Keratinocyte (primary cell): ENCODE data around the gene ALK. TPM values are rescaled to one million over a fixed set of nuclear protein-coding genes. Genes with fewer than 3 reads are reported as not detected.

Experiments
- DNase-seq: peaks from one replicate; pipeline ENCODE4 v3.0.0-alpha.2; 2011; ENCODE audit warnings: low read depth, missing footprints, low spot score
- FAIRE-seq: peaks from 2 replicates; lab custom pipeline; 2011; peaks lifted over from hg19 to GRCh38; lab: Jason Lieb, UNC
- H2AFZ ChIP-seq: 2 replicates; pipeline ENCODE4 v1.6.0; 2012; ENCODE audit warnings: low read length, control low read depth, inconsistent platforms; ENCODE audit not compliant: control insufficient read depth
- H3K27ac ChIP-seq: 2 replicates; pipeline ENCODE4 v1.5.1; 2011; ENCODE audit warnings: low read length; ENCODE audit not compliant: control insufficient read depth, insufficient read depth
- H3K27me3 ChIP-seq: 3 replicates; pipeline ENCODE4 v1.6.0; 2011; ENCODE audit warnings: low read length; ENCODE audit not compliant: control insufficient read depth, insufficient read depth; ENCODE audit errors: extremely low read depth
- H3K36me3 ChIP-seq, 2 experiments: 2 replicates in 1 of 2; 3 replicates in 1 of 2; pipeline ENCODE4 v1.5.1; 2011; ENCODE audit warnings: low read length in 2 of 2, mild to moderate bottlenecking in 1 of 2; ENCODE audit not compliant: control insufficient read depth in 2 of 2, insufficient read depth in 2 of 2; ENCODE audit errors: extremely low read depth in 1 of 2
- H3K4me1 ChIP-seq: 3 replicates; pipeline ENCODE4 v1.5.1; 2011; ENCODE audit warnings: low read length; ENCODE audit not compliant: control insufficient read depth, insufficient read depth; ENCODE audit errors: extremely low read depth
- H3K4me2 ChIP-seq: 3 replicates; pipeline ENCODE4 v1.6.0; 2011; ENCODE audit warnings: low read depth, low read length; ENCODE audit not compliant: control insufficient read depth, insufficient read depth; ENCODE audit errors: extremely low read depth
- H3K4me3 ChIP-seq, 3 experiments: fragments of 200-600 bp in 1 of 3; sonication (generic) in 1 of 3; 2 replicates in 2 of 3; 3 replicates in 1 of 3; pipeline ENCODE4 v1.5.1; 2011 to 2016; ENCODE audit warnings: low read length in 3 of 3, mild to moderate bottlenecking in 3 of 3, control low read depth in 2 of 3, inconsistent platforms in 1 of 3, low read depth in 1 of 3, mixed read lengths in 1 of 3, mixed run types in 1 of 3, moderate library complexity in 1 of 3; ENCODE audit not compliant: control insufficient read depth in 2 of 3, insufficient read depth in 2 of 3; ENCODE audit errors: extremely low read depth in 1 of 3
- H3K79me2 ChIP-seq: 2 replicates; pipeline ENCODE4 v1.6.0; 2012; ENCODE audit warnings: low read length; ENCODE audit not compliant: control insufficient read depth, insufficient read depth
- H3K9ac ChIP-seq: 3 replicates; pipeline ENCODE4 v1.6.0; 2011; ENCODE audit warnings: low read length; ENCODE audit not compliant: control insufficient read depth, insufficient read depth; ENCODE audit errors: extremely low read depth
- H3K9me1 ChIP-seq: 3 replicates; pipeline ENCODE4 v1.6.0; 2011; ENCODE audit warnings: low read length; ENCODE audit not compliant: control insufficient read depth, insufficient read depth; ENCODE audit errors: extremely low read depth
- H3K9me3 ChIP-seq: 2 replicates; pipeline ENCODE4 v1.5.1; 2012; ENCODE audit warnings: low read depth, low read length; ENCODE audit not compliant: control insufficient read depth
- H4K20me1 ChIP-seq: 3 replicates; pipeline ENCODE4 v1.6.0; 2011; ENCODE audit warnings: low read length; ENCODE audit not compliant: control insufficient read depth, insufficient read depth; ENCODE audit errors: extremely low read depth
- CTCF ChIP-seq, 3 experiments: IDR thresholded peaks in 1 of 3; conservative IDR thresholded peaks in 1 of 3; optimal IDR thresholded peaks in 1 of 3; 2 replicates in 2 of 3; 3 replicates in 1 of 3; pipeline versions ENCODE3 to v1.5.1; 2011; ENCODE audit warnings: low read length in 3 of 3, mild to moderate bottlenecking in 3 of 3, moderate library complexity in 2 of 3, control low read depth in 1 of 3, inconsistent platforms in 1 of 3; ENCODE audit not compliant: insufficient read depth in 2 of 3; ENCODE audit errors: extremely low read depth in 1 of 3
- EZH2 ChIP-seq: IDR thresholded peaks from one replicate; pipeline ENCODE4 v1.6.1; 2012; ENCODE audit warnings: inconsistent platforms, mild to moderate bottlenecking, low read length, moderate library complexity
- dilution Hi-C: fragments of 300-500 bp; cut with MboI; formaldehyde crosslinking; loops from one replicate; pipeline ENCODE4 v1.7.0; 2020; ENCODE audit warnings: low sequenced_read_pairs; ENCODE audit not compliant: extremely low pct_ligation_motif_present
- polyA plus RNA-seq, 5 experiments: library from polyadenylated mRNA; depleted of rRNA in 3 of 5; stranded (reverse) in 3 of 5; stranded (forward) in 1 of 5; unstranded in 1 of 5; fragments of >200 nt; gene quantifications; 1 replicate in 1 of 5; 2 replicates in 3 of 5; 3 replicates in 1 of 5; pipeline versions ENCODE4 v1.2.1 to v1.2.3, GENCODE V29; 2011 to 2012; ENCODE audit warnings: missing spikeins in 2 of 5, low read depth in 1 of 5, low replicate concordance in 1 of 5

The ALK gene
- polyA plus RNA-seq, 1 donor (not counting 4 experiments of a cell fraction or from before 2014, with no cell fraction given): not detected

DNA sequence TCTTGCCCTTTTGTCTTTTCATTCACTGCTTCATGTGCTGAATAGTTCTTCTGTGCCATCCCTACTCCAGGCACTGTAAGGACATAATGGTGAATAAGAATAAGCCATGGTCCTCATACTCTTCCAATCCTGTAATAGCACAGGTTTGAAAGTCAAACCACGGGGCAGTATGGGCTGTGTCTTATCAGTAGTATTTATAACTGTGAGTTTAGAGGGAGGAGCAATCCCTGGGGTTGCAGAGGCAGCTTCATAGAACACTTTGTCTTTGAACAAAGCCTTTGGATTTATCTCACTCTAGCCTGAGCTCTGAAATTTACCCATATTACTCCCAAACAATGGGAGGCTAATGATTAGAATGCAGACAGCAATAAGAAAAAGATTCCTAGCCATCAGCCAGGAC, 30.2 kb upstream of the ALK start:
- no peaks in the 10 kb centered on the region for H3K27me3 ChIP-seq
- no peak overlapping the region for H2AFZ ChIP-seq
- no peak overlapping the region for H3K9ac ChIP-seq
- H3K79me2 ChIP-seq: no peaks in the 10 kb centered on the region
- H3K9me3 ChIP-seq: no peaks in the 10 kb centered on the region
- TF ChIP-seq EZH2: no peak
- no peak for TF ChIP-seq CTCF (optimal IDR thresholded peaks at IDR 0.05 in 1 of 3, IDR thresholded peaks at IDR 0.05 in 1 of 3, conservative IDR thresholded peaks at IDR 0.05 in 1 of 3; ENCODE audit: extremely low read depth in 1 of 3, insufficient read depth in 2 of 3, low read length in 3 of 3)
- no peak for FAIRE-seq
- no peak overlapping the region for H3K27ac ChIP-seq
- no peak for DNase-seq
- H3K9me1 ChIP-seq: no peaks in the 10 kb centered on the region
- peaks cover 3% of the 10 kb centered on the region for H3K4me1 ChIP-seq
- dilution Hi-C loops: no loop called here
- no peak overlapping the region for H3K4me3 ChIP-seq
- H3K36me3 ChIP-seq: no peaks in the 10 kb centered on the region
- H4K20me1 ChIP-seq: no peaks in the 10 kb centered on the region
- H3K4me2 ChIP-seq: no peak overlapping the region

- no peaks in the 10 kb centered on the region for H3K36me3 ChIP-seq
- TF ChIP-seq EZH2 (no peak), CTCF (optimal IDR thresholded peaks at IDR 0.05 in 1 of 3, IDR thresholded peaks at IDR 0.05 in 1 of 3, conservative IDR thresholded peaks at IDR 0.05 in 1 of 3; ENCODE audit: extremely low read depth in 1 of 3, insufficient read depth in 2 of 3, low read length in 3 of 3) (no peak)
- no peaks in the 10 kb centered on the region for H3K9me1 ChIP-seq
- H3K4me1 ChIP-seq: peaks cover 3% of the 10 kb centered on the region
- no peaks in the 10 kb centered on the region for H4K20me1 ChIP-seq
- no peak overlapping the region for H2AFZ ChIP-seq
- dilution Hi-C loops: no loop called here
- H3K27me3 ChIP-seq: no peaks in the 10 kb centered on the region
- no peaks in the 10 kb centered on the region for H3K9me3 ChIP-seq
- DNase-seq: no peak
- H3K4me2 ChIP-seq: no peak overlapping the region
- no peak overlapping the region for H3K27ac ChIP-seq
- no peak overlapping the region for H3K9ac ChIP-seq
- H3K79me2 ChIP-seq: no peaks in the 10 kb centered on the region
- no peak overlapping the region for H3K4me3 ChIP-seq
- FAIRE-seq: peak; percentile 32
Observed at GRCh38 chr2:29950481-29950880, 29.1 kb upstream of the ALK start.
